GM21723 (cell line): ENCODE data around the gene TSPYL6.
"Not testable (repeated sequence)": the region's sequence is repeated elsewhere in the genome, so short reads cannot be mapped to it uniquely, and the experiment has no call there.

Experiments used
- ATAC-seq: cut with Tn5 transposase; IDR thresholded peaks from one replicate; pipeline ENCODE4 v1.9.1; 2021; ENCODE audit warnings: mild to moderate bottlenecking, moderate library complexity; ENCODE audit not compliant: unreplicated experiment

Gene TSPYL6

DNA sequence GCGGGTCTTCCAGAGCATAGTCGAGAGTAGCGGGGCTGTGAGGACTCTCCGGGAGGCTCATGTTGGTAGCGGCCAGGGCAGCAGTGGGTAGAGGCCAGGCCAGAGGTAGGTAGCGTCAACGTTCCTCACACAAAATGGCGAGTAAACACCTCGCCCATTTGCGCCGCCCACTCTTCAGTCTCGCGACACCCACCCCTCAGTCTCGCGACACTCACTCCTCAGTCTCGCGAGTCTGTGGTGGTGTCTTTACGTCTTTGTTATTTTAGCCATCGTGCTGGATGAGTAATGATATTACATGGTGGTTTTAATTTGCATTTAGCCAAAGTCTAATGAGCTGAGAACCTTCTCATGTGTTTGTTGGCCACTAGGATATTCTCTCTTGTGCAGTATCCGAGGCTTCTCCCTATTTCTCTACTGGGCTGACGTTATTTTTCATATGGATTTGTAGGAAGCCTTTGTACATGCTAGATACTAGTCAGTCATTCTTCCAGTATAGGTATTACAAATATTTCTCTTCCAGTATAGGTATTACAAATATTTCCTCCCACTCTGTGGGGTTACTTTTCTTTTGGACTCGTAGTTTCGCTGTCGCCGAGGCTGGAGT lies at the start of gene TSPYL6:
TSS of gene TSPYL6 (minus strand) at position 139 of the 604 bp plus-strand sequence. CDS start at position 61, 78 bp downstream.
- no peak for ATAC-seq

- no peak for ATAC-seq
These were observed 47.6 kb upstream of the TSPYL6 start for GRCh38 chr2:54303631-54304030.

DNA sequence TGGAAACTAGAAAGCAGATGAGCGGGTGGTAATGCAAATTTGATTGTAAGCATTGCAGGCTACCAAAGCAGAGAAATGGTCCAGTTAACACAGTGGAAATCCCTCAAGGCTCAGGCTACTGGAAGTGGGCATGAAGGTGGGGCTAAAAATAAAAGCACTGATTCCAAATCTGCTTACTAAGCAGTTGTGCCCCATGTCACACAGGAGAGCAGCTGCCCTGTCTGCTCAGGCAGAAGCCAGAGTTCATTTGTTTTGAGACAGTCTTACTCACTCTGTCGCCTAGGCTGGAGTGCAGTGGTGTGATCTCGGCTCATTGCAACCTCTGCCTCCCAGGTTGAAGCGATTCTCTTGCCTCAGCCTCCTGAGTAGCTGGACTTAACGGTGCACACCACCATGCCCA lies 42.5 kb upstream of the TSPYL6 start:
- ATAC-seq, result no peak

GRCh38 chr2:54295911-54296310 lies 39.9 kb upstream of the TSPYL6 start:
- no peak for ATAC-seq

GRCh38 chr2:54294665-54295064 lies 38.6 kb upstream of the TSPYL6 start:
- ATAC-seq, result not testable (repeated sequence)

GRCh38 chr2:54290356-54291025 lies 34.5 kb upstream of the TSPYL6 start:
- ATAC-seq, result no peak

GRCh38 chr2:54289917-54290316 lies 33.9 kb upstream of the TSPYL6 start:
- ATAC-seq, result no peak

GRCh38 chr2:54287532-54287931 lies 31.5 kb upstream of the TSPYL6 start:
- no peak for ATAC-seq

DNA sequence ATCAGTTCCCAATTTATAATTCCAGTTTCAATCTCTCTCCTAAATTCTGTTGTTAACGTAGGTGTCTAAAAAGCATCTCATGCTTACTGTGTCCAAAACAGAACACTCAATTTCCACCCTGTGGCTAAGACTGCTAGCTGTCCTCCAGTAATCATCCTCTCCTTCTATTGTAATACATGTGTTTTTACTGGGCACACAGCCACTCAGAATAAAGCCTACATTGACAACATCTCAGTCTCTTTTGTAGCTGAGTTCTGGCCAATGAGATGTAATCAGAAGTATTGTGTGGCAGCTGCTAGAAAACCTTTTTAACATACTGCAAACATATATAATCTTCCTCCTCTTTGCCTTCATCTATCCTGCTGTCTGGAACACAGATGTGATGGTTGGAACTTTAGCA lies 29.4 kb upstream of the TSPYL6 start:
- no peak for ATAC-seq

GRCh38 chr2:54284826-54285225 lies 28.8 kb upstream of the TSPYL6 start:
- ATAC-seq, result no peak

DNA sequence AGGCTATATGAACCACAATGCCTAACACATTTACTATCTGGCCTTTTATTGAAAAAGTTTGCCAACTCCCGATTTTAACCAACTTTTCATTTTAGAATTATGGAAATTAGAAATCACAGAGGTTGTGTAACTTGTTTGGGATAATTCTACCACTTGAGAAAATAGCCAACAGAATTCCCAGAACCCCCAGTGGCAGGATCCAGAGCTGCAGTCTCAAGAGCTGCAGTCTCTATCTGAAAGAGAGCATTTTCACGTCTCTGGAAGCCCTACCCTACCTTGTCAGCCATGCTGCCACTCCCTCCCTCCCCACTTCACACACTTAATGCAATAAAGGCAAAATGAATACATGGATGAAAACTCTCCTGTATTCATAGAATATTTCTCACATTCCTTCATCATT lies 23.4 kb upstream of the TSPYL6 start:
- no peak for ATAC-seq

DNA sequence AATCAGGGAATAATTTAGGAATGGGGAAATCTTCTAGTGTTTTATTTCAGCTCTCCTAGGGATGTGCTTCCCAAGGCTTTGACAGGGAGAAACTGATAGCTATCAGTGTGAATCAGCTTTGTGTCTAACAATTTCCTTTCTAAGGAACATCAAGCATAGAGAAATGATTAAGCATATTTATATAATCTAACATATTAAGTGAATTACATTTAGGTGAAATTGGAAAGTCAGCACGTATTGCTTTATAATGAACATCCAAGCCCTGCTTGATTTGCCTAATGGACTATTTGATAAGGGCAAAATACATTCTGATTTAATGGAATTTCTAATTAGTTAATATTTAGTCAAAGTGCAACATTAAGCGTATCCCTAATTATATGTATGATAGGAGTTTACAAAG lies 19.5 kb upstream of the TSPYL6 start:
- ATAC-seq, result no peak

- ATAC-seq, result no peak
These were observed 18.8 kb upstream of the TSPYL6 start for GRCh38 chr2:54274781-54275242.

DNA sequence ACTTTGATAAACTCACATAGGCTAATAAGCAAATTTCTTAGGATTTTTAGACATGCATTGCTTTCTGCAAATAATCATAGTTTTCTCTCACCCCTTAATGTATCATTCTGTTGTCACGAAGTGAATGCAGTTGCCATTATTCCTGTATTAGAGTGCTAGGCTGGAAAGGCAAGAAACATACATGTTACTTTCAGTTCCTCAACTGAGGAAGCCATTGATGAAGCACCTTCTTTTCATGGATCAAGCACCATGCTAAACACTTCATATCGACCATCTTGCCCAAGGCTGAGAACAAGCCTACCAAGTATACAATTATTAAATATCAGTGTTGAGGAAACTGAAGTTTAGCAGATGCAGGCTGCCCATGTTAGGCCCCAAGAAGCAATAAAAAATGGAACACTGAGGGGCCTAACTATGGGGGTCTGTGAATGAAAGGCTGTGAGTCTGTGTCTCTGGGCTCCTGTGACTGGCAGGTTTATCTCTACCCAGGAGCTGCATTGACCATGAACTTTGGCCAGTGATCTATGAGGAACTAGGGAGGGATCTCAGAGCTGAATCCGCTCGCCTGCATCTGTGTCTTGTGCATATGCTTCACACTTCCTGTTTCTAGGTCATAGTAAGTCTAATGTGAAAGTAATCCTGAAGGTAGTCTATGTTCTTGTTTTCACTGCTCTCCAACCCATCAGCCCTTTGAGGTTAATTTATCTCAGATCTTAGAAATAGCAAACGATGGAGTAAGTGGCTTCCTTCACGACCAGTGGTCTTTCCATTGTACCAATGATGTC lies 16.0 kb upstream of the TSPYL6 start:
- ATAC-seq, result peak; percentile 98

GRCh38 chr2:54271189-54271588 lies 15.2 kb upstream of the TSPYL6 start:
- no peak for ATAC-seq

DNA sequence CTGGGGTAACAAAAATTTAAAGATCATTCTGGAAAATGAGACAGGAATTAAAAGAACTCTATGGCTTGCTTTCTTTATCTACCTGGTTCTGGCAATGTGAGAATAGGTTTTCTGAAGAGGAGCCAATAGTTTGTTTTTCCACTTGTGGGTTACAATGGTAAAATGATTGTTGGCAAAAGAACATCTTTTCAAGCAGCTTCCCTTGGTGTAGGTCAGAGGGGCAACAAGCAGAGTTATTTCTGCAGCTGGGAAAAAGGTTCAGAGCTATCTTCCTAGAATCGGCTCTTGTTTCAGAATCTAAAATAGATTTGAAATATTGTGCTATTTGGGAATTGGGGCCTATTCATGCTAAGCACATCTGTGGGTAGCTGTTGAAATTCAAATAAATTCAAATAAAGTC lies 11.5 kb upstream of the TSPYL6 start:
- ATAC-seq, result no peak

DNA sequence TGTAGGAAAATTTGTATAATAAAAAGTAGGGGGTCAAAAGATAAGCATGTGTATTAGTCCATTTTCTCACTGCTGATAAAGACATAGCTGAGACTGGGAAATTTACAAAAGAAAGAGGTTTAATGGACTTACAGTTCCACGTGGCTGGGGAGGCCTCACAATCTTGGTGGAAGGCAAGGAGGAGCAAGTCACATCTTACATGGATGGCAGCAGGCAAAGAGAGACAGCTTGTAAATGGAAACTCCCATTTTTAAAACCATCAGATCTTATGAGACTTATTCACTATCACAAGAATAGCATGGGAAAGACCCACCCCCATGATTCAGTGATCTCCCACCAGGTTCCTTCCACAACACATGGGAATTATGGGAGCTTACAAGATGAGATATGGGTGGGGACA lies 9.1 kb upstream of the TSPYL6 start:
- not testable (repeated sequence) for ATAC-seq

- ATAC-seq, result no peak
These were observed 6.2 kb upstream of the TSPYL6 start for GRCh38 chr2:54262015-54262765.

GRCh38 chr2:54261537-54261936 lies 5.5 kb upstream of the TSPYL6 start:
- ATAC-seq, result no peak

- ATAC-seq, result no peak
These were observed 4.2 kb upstream of the TSPYL6 start for GRCh38 chr2:54260241-54260595.
